SJSA1 (cell line): ENCODE measurements around the gene KPNA6. TPM values are rescaled to one million over a fixed set of nuclear protein-coding genes. Genes with fewer than 3 reads are reported as not detected.
"Not testable (repeated sequence)": the region's sequence is repeated elsewhere in the genome, so short reads cannot be mapped to it uniquely, and the experiment has no call there.

Experiments used
- DNase-seq, 2 experiments: peaks; one replicate each; pipeline ENCODE4 v3.0.0-alpha.2; 2015 to 2020; ENCODE audit warnings: low spot score in 2 of 2, low read depth in 1 of 2
- H3K27ac ChIP-seq: fragments of 250-450 bp; sonication (Bioruptor Pico); 2 replicates; pipeline ENCODE4 v1.5.1; 2020; ENCODE audit warnings: mild to moderate bottlenecking, moderate library complexity
- H3K27me3 ChIP-seq: fragments of 250-450 bp; sonication (Bioruptor Pico); replicated peaks from 2 replicates; pipeline ENCODE4 v1.5.1; 2020; ENCODE audit warnings: mild to moderate bottlenecking, moderate library complexity
- H3K36me3 ChIP-seq: fragments of 250-450 bp; sonication (Bioruptor Pico); 2 replicates; pipeline ENCODE4 v1.5.1; 2020; ENCODE audit warnings: mild to moderate bottlenecking
- H3K4me1 ChIP-seq: fragments of 250-450 bp; sonication (Bioruptor Pico); replicated peaks from 2 replicates; pipeline ENCODE4 v1.6.1; 2021; ENCODE audit warnings: mild to moderate bottlenecking
- H3K4me3 ChIP-seq: fragments of 250-450 bp; sonication (Bioruptor Pico); 2 replicates; pipeline ENCODE4 v1.5.1; 2020; ENCODE audit warnings: mild to moderate bottlenecking
- H3K9me3 ChIP-seq: fragments of 250-450 bp; sonication (Bioruptor Pico); replicated peaks from 2 replicates; pipeline ENCODE4 v1.5.1; 2020; ENCODE audit warnings: mild to moderate bottlenecking
- total RNA-seq: library from RNA; depleted of rRNA; stranded (reverse); fragments of >200 nt; shearing (Covaris generic); gene quantifications from 2 replicates; pipeline ENCODE4 v1.2.3, GENCODE V29; 2014; rRNA removed

The KPNA6 gene
- total RNA-seq, result 45.4 and 54.4 TPM in 2 replicates

DNA sequence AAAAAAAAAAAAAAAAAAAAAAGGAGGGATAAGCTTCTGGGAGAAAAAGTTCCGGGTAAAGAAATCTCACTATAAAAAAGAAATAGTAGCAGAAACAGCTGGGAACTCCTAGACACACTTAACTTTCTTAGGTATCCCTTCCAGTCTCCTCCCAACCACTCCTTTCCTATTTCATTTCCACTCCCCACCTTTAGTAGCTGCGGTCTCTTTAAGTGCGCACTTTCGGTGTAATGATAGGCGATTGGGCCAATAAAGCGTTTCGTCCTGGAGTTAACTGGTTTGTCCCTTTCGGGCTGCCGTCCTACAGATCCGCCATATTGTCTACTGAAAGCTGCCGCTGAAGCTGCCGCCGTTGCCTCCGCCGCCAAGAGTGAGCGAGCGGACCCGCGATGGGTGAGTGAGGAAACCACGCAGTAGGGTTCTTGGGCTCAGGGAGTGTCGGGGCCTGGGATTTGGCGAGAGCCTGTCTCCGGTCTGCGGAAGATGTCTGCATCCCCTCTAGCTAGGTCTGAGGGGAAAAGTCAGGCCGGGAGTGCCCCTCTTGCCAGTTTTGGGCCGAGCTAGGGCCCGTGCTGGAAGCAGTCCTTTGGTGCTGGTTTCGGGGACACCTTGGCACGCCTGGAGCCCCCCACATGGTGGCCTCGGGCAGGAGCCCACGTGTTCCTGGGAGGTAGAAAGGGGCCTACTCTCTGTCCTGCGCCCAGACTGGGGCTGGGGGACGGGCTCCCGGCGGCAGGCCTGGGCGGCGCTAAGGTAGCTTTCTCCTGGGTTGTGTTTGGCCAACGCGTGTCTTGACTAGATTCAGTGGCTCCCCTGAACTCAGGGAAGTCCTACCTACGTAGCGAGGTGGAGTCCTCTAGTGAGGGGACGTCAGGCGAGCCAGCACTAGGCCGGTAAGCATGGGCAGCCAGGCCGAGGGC, at the start of gene KPNA6:
TSS of gene KPNA6 (plus strand) at position 315 of the 920 bp plus-strand sequence. CDS start at position 390, 75 bp downstream.
- H3K4me3 ChIP-seq, result peak within 1 kb of the TSS; percentile 65
- DNase-seq, result peak; percentile 88 to 89
- H3K27ac ChIP-seq, result peak within 1 kb of the TSS; percentile 28
- no peaks in the 10 kb centered on the region for H3K27me3 ChIP-seq
- peaks cover 22% of the 10 kb centered on the region for H3K36me3 ChIP-seq
- H3K9me3 ChIP-seq, result no peaks in the 10 kb centered on the region
- peaks cover 9% of the 10 kb centered on the region for H3K4me1 ChIP-seq

DNA sequence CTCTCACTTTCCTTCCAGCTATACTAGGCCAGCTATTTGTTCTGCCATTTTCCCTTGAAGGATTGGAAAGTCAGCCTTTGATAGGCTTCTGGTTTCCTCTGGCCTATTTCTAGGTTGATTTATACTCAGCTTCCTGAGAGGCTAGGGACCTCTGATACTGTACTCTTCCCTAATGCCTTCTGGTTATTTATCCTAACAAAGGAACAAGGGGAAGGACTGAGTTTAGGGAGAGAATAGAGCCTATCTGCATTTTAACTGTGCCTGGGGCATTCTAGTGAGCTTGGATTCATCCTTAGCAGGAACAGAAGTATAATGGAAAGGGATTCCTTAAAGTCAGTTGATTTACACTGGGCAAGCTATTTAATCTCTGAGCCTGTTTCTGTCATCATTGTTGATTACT, 46.9 kb upstream of the KPNA6 start:
- no peak overlapping the region for H3K4me3 ChIP-seq
- H3K27ac ChIP-seq, result no peak overlapping the region
- DNase-seq, result no peak
- H3K27me3 ChIP-seq, result no peaks in the 10 kb centered on the region
- peaks cover 79% of the 10 kb centered on the region for H3K36me3 ChIP-seq
- H3K9me3 ChIP-seq, result no peaks in the 10 kb centered on the region; the same call in 1 of the 2 replicates
- peaks cover 19% of the 10 kb centered on the region for H3K4me1 ChIP-seq

DNA sequence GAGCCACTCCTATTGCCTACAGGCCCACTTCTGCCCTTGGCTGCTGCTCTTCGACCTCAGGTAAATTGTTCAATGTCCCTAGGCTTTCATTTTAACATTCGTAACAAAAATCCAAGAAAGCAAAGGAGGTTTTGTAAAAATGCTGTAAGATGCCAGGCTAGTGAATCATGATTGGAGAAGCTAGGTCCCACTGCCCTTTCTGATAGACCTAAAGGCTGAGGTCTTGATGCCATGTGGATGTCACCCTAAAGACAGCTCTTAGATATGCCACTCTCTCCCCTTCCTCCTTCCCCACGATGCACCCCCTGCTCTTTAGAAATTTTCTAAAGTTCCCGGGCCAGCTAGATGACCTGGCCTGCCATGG, 45.0 kb upstream of the KPNA6 start:
- no peak for DNase-seq
- Histone ChIP-seq H3K4me3 (no peak overlapping the region), H3K4me1 (peaks cover 37% of the 10 kb centered on the region), H3K36me3 (peaks cover 61% of the 10 kb centered on the region), H3K27me3 (no peaks in the 10 kb centered on the region), H3K27ac (peak overlapping the region; percentile 54), H3K9me3 (no peaks in the 10 kb centered on the region)

DNA sequence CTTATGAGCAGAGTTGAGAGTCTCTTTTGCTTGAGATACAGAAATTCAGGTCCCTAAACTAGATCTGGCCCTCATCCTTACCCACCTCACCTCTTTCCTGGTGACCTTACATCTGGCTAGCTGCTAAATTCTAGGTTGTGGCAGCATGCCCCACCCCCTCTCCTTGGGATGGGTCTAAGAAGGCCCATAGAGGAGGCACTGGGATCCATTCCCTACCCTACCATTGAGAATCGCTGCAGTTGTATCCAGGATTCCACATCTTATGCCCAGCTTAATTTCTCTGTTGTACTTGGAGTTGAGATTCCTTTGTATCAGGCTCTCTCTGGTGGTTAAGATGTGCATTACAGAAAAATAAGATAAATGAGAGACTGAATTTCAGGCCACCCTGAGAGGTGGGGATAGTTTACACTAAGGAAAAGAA, 44.6 kb upstream of the KPNA6 start:
- Histone ChIP-seq H3K4me1 (peaks cover 41% of the 10 kb centered on the region), H3K9me3 (no peaks in the 10 kb centered on the region), H3K36me3 (peaks cover 57% of the 10 kb centered on the region), H3K27ac (peak overlapping the region; percentile 54), H3K4me3 (no peak overlapping the region), H3K27me3 (no peaks in the 10 kb centered on the region)
- peak in 1 of 2 experiments; percentile 78 for DNase-seq

DNA sequence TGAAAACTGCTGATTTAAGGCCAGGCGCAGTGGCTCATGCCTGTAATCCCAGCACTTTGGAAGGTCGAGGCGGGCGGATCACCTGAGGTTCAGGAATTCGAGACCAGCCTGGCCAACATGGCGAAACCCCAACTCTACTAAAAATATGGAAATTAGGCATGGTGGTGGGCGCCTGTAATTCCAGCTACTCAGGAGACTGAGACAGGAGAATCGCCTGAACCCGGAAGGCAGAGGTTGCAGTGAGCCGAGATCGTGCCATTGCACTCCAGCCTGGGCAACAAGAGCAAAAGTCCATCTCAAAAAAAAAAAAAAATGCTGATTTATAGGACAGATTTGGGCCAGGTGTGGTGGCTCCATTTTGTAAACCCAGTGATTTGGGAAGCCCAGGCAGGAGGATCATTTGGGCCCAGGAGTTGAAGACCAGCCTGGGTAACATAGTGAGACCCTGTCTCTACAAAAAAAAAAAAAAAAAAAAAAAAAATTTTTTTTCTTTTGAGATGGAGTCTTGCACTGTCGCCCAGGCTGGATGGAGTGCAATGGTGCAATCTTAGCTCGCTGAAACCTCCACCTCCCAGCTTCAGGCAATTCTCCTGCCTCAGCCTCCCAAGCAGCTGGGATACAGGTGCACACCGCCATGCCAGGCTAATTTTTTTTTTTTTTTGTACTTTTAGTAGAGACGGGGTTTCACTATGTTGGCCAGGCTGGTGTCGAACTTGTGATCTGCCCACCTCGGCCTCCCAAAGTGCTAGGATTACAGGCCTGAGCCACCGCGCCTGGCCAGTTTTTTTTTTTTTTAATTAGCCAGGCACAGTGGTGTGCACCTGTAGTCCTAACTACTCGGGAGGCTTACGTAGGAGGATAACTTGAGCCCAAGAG, 42.0 kb upstream of the KPNA6 start:
- not testable (repeated sequence) for H3K27me3 ChIP-seq, H3K9me3 ChIP-seq, H3K4me3 ChIP-seq, DNase-seq, H3K27ac ChIP-seq
- H3K4me1 ChIP-seq, result peaks cover 50% of the 10 kb centered on the region
- H3K36me3 ChIP-seq, result peaks cover 37% of the 10 kb centered on the region

DNA sequence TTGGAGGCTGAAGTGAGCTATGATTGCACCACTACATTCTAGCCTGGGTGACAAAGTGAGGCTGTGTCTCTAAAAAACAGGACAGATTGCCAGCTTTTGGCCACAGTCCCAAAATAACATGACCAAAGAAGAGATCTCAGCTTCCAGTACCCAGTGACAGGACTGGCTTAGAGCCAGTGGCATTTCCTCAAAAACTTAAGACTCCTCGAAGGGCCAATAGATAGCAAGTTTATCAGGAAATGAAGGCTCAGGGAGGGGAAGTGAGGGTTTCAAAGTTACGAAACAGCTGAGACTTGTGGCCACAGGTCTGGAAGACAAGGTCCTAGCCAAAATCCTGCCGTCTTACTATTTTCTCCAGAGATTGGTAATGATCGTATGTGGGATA, 41.4 kb upstream of the KPNA6 start:
- peak; percentile 66 to 67 for DNase-seq
- Histone ChIP-seq H3K27ac (peak overlapping the region; percentile 6; the same call in 1 of the 2 replicates), H3K36me3 (peaks cover 31% of the 10 kb centered on the region), H3K4me3 (no peak overlapping the region), H3K27me3 (no peaks in the 10 kb centered on the region), H3K4me1 (peaks cover 54% of the 10 kb centered on the region), H3K9me3 (no peaks in the 10 kb centered on the region)

DNA sequence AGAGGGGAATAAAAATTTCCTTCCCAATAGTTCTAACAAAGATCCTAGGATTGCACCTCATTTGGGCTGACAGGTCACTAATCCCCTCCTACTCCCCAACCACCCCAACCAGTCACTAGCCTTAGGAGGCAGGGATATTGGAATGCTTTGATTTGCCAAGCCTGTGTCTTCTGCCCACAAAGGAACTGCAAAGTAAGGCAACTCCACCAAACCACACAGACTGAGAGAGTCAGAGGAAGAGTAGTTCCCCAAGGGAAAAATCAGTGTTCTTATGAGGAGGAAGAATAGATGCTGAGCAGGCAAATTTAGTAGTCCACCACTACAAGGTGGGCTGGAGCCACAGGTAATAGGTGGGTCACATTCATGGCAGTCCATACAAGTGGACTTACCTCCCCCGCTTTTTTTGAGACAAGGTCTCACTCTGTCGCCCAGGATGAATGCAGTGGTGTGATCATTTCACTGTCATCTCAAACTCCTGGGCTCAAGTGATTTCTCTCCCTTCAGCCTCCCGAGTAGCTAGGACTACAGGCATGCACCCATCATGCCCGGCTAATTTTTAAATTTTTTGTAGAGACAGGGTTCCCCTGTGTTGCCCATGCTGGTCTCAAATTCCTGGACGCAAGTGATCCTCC, 38.8 kb upstream of the KPNA6 start:
- H3K36me3 ChIP-seq, result peaks cover 11% of the 10 kb centered on the region
- no peaks in the 10 kb centered on the region for H3K9me3 ChIP-seq
- DNase-seq, result no peak
- H3K4me3 ChIP-seq, result no peak overlapping the region
- peaks cover 52% of the 10 kb centered on the region for H3K4me1 ChIP-seq
- H3K27ac ChIP-seq, result no peak overlapping the region
- no peaks in the 10 kb centered on the region for H3K27me3 ChIP-seq

DNA sequence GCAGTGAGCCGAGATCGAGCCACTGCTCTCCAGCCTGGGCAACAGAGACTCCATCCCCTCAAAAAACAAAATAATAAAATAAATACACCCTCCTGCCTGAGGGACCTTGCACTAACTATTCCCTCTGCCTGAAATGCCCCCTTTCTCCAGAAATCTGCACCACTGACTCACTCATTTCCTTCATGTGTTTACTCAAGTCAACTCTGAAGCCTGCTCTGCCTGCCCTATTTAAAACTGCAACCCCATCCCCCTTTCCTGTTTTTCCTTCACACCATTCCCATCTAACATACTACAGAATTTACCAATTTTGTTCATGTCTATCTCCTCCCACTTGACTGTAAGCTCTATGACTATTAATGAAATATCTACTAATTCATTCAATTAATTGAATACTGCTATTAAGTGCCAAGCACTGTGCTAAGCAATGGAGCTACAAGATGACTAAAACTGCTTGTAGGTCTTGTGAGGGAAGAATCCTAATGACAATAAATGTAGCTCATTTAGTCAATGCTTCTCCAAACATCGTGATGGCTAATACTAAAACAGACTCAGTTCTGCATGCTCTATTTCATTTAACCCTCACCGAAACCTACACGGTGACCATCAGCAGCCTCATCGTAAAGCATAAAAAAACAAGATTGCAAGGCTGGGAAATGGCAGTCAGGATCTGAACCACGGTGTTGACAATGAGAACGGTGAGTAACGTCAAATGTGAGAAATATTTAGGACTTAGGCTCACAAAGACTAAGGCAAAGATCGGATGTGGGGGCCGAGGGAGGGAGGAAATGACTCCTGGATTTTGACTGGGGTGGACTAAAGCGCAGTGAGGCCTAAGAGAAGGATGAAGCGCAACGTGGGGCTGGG, 35.9 kb upstream of the KPNA6 start:
- Histone ChIP-seq H3K4me3 (peak overlapping the region; percentile 92), H3K36me3 (peaks cover 21% of the 10 kb centered on the region), H3K27ac (peak overlapping the region; percentile 67), H3K27me3 (no peaks in the 10 kb centered on the region), H3K4me1 (peaks cover 43% of the 10 kb centered on the region), H3K9me3 (no peaks in the 10 kb centered on the region)
- peak; percentile 66 to 69 for DNase-seq

DNA sequence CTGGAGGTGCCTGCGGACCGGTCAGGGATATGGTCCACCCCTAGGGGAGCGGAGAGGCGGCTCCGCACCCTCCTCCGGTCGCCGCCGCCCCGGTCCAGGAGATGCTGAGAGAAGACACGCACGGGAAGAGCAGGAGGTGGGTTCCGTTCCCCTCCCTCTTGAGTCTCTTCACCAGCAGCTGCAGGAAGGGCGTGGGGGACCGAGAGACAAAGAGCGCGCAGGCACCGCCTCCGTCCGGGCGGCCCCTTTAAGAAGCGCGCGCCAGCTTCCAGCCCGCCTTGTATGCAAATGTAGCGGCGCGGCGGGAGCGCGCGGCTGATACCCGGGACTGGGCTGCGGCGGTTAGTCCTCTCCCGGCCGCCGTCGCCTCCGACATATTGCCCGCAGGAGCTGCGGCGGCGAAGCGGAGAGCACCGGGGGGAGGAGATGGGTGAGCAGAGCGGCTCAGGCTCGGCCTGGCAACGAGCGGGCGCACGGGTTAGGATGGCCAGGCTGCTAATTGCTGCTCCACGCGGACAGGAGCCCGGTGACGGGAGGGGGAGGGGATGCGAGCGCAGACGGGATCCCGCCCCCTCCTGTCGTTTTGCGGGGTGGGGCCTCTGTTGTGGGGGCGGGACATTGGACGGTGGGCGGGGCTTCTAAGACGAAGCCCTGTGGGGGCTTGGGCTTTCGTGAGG, 35.1 kb upstream of the KPNA6 start, which contains the start of gene TMEM39B:
TSS of gene TMEM39B (plus strand) at position 318 of the 677 bp plus-strand sequence. CDS start at position 427, 109 bp downstream.
- Histone ChIP-seq H3K4me1 (peaks cover 35% of the 10 kb centered on the region), H3K36me3 (peaks cover 29% of the 10 kb centered on the region), H3K27me3 (no peaks in the 10 kb centered on the region), H3K27ac (peak within 1 kb of the TSS; percentile 67), H3K9me3 (no peaks in the 10 kb centered on the region), H3K4me3 (peak within 1 kb of the TSS; percentile 92)
- peak; percentile 96 to 99 for DNase-seq

DNA sequence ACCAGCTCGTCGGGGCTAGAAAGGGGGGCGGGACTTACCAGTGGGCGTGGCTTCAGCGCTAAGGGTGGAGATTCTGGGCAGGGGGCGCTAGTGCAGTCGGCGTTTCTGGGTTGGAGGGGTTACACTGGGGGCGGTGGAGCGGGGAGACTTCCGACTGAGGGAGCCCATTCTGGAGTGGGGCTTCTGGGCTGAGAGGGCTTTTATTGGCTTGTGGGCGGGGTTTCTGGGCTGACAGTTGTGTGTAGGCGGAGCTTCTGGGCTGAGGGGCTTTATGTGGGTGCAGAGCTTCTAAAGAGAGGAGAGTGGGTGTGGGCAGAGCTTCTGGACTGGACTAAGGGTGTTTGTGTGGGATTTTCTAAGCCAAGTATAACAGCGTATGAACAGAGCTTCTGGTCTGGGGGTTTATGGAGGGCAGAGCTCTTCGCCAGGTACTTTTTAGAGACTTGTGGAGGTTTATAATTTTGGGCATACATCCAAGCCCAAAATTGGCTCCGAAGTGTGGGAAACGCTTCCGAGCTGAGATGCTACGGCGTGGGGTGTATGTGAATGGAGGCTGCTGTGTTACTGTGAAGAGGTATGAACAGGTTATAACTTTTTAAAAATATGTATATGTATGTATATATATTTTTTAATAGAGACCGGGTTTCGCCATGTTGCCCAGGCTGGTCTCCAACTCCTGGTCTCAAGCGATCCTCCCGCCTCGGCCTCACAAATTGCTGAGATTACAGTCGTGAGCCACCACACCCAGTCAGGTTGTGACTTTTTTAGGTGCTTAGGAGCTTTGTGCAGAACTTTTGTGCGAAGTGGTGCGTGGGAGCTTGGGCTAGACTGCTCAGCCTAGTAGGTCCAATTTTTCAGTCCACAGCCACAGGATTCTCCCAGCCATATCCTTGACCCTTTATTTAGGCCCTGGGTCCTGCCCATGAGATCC, 34.3 kb upstream of the KPNA6 start:
- Histone ChIP-seq H3K9me3 (no peaks in the 10 kb centered on the region), H3K4me3 (peak overlapping the region; percentile 92), H3K27me3 (no peaks in the 10 kb centered on the region), H3K36me3 (peaks cover 37% of the 10 kb centered on the region), H3K27ac (peak overlapping the region; percentile 67), H3K4me1 (peaks cover 27% of the 10 kb centered on the region)
- DNase-seq, result no peak

DNA sequence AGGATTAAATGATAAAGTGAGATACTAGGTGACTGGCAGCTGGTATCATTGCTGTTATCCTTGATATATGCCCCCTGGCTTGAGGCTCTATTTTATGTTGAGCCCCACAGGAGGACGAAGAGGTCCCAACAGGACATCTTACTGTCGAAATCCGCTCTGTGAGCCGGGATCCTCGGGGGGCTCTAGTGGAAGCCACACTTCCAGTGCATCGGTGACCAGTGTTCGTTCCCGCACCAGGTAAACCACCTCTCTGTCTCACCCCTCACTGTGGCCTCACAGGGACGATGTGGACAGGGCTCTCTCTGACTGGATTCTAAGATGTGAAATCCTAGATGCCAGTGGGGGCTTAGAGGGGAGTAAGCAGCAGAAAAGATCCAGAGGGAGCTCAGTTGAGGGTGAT, 33.0 kb upstream of the KPNA6 start:
- Histone ChIP-seq H3K9me3 (no peaks in the 10 kb centered on the region), H3K4me3 (no peak overlapping the region), H3K27me3 (no peaks in the 10 kb centered on the region), H3K36me3 (peaks cover 50% of the 10 kb centered on the region), H3K4me1 (peaks cover 21% of the 10 kb centered on the region), H3K27ac (no peak overlapping the region)
- DNase-seq, result no peak
